ENCODE data around the gene MID2. TPM values are rescaled to one million over a fixed set of nuclear protein-coding genes. Genes with fewer than 3 reads are reported as not detected.
A peak's percentile ranks its signal among the peaks of the same experiment; 100 is the strongest.

MID2 gene, protein sequence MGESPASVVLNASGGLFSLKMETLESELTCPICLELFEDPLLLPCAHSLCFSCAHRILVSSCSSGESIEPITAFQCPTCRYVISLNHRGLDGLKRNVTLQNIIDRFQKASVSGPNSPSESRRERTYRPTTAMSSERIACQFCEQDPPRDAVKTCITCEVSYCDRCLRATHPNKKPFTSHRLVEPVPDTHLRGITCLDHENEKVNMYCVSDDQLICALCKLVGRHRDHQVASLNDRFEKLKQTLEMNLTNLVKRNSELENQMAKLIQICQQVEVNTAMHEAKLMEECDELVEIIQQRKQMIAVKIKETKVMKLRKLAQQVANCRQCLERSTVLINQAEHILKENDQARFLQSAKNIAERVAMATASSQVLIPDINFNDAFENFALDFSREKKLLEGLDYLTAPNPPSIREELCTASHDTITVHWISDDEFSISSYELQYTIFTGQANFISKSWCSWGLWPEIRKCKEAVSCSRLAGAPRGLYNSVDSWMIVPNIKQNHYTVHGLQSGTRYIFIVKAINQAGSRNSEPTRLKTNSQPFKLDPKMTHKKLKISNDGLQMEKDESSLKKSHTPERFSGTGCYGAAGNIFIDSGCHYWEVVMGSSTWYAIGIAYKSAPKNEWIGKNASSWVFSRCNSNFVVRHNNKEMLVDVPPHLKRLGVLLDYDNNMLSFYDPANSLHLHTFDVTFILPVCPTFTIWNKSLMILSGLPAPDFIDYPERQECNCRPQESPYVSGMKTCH
- 10 to 100 TPM in 3 of 4 donors, 1 to 10 TPM in 1; 8.5 to 53.4 (median 40.7) TPM for total RNA-seq

DNA sequence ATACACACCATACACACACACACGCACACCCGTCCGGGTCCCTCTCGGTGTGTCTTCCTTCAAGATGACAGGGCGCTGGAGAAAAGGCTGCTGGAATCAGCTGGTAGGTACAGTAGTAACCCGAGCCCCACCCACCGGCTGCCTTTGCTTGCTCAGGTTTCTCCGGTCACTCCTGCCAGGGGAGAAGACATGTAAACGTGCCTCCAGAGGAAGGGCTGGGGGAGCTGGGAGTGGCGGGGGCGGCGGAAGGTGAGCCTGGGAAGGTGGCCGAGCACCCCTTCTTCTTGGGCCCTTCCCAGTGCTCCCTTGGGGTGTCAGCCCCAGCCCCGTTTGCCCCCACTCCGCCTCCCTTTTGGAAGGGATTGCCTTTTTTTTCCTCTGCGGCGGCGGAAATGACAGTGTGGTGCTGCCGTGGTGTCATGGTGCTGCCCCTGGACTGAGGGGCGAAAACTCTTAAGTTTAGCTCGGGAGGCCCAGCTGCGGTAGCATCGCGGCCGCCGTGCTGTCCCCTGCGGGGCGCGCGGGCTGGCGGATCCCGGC is at the start of gene MID2:
MID2 (plus strand) TSS at position 169 of the 540 bp plus-strand sequence. CDS start 561 bp downstream, outside the sequence.
- peak within 1 kb of the TSS; percentile 26 to 59 for H3K4me3 ChIP-seq
- peak; percentile 66 to 78 for DNase-seq
- H3K36me3 ChIP-seq: no peaks in the 10 kb centered on the region
- intact Hi-C loops (cut with DNase I; ENCODE audit: low total_unique reads): no loop called here
- peak within 1 kb of the TSS; percentile 92 to 94 for H3K27ac ChIP-seq
- TF ChIP-seq POLR2A (IDR thresholded peaks at IDR 0.05): no peak
- TF ChIP-seq, protein P1, sequence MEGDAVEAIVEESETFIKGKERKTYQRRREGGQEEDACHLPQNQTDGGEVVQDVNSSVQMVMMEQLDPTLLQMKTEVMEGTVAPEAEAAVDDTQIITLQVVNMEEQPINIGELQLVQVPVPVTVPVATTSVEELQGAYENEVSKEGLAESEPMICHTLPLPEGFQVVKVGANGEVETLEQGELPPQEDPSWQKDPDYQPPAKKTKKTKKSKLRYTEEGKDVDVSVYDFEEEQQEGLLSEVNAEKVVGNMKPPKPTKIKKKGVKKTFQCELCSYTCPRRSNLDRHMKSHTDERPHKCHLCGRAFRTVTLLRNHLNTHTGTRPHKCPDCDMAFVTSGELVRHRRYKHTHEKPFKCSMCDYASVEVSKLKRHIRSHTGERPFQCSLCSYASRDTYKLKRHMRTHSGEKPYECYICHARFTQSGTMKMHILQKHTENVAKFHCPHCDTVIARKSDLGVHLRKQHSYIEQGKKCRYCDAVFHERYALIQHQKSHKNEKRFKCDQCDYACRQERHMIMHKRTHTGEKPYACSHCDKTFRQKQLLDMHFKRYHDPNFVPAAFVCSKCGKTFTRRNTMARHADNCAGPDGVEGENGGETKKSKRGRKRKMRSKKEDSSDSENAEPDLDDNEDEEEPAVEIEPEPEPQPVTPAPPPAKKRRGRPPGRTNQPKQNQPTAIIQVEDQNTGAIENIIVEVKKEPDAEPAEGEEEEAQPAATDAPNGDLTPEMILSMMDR (IDR thresholded peaks at IDR 0.05): no peak
- no peaks in the 10 kb centered on the region for H3K27me3 ChIP-seq
- no peaks in the 10 kb centered on the region for H3K4me1 ChIP-seq
- no peaks in the 10 kb centered on the region for H3K9me3 ChIP-seq

DNA sequence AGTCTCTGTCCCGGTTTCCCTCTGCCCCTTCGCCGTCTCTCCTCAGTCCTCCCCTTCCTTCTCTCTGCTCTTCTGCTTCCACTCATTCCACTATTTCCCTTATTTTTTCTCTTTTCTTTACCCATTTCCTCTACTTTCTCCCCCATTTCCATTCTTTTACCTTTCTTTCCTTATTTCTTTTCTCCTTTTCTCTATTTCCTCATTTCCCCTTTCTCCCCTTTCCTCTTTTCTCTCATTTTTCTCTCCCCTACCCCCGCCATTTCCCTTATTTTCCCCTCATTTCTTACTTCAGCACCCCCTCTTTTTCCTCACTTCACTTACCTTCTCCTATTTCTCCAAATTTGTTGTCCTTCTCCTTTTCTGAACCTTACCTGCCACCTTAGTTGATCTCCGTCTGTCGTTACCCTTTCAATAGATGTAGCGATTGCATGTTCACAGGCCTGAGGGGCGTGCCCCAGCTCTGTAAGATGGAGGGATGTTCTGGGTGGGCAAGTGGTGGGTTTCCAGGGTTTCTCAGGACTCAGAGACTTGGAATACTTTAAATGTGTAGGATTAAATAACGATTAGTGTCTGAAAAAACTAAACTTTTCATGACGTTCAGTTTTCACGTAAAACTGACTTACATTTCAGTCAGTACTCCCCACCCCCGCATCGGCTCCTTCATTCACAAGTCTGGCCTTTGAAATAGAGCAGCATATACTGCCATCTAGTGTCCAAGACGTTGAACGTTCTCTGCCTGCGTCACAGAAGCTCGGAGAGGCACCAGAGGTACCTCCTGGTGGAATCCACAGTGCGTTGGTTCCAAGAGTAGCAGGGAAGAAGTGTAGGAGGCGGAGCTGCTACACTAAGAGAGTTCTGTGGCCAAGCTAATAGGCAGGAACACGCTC is 48.8 kb upstream of the MID2 start:
- intact Hi-C loops (cut with DNase I; ENCODE audit: low total_unique reads): loop anchor here (5.0 kb wide), 2 partner anchors 60 to 105 kb away; no protein-coding TSS in a partner anchor
- no peaks in the 10 kb centered on the region for H3K36me3 ChIP-seq
- DNase-seq: peak; percentile 80 to 92
- H3K9me3 ChIP-seq: no peaks in the 10 kb centered on the region
- H3K27ac ChIP-seq: peak overlapping the region; percentile 84 to 85
- TF ChIP-seq, protein P1 (IDR thresholded peaks at IDR 0.05): peak; percentile 66 to 88 (median 78)
- peak in 1 of 2 donors; percentile 32 for TF ChIP-seq POLR2A (IDR thresholded peaks at IDR 0.05)
- no peaks in the 10 kb centered on the region for H3K27me3 ChIP-seq
- H3K4me3 ChIP-seq: peak overlapping the region; percentile 57 to 59
- no peaks in the 10 kb centered on the region for H3K4me1 ChIP-seq

DNA sequence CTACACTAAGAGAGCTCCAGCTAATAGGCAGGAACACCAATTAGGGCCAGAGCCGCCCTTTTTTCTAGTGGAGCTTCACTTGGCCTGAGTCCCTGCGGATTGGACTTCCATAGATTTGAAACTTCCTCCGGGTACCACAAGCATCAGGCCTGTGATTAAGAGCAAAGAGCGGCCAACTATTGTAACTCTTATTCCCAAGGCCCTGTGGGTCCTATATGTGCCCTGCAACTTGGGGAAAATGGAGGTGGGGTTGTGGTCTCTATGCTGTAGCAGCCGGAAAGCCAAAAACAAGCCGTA is 48.2 kb upstream of the MID2 start, which contains the start of gene NCBP2L:
NCBP2L (plus strand) TSS at position 198 of the 297 bp plus-strand sequence. CDS start 16,488 bp downstream, outside the sequence.
- no peaks in the 10 kb centered on the region for H3K4me1 ChIP-seq
- DNase-seq: no peak
- no peaks in the 10 kb centered on the region for H3K36me3 ChIP-seq
- intact Hi-C loops (cut with DNase I; ENCODE audit: low total_unique reads): loop anchor here (5.0 kb wide), 2 partner anchors 60 to 105 kb away; no protein-coding TSS in a partner anchor
- TF ChIP-seq, protein P1 (IDR thresholded peaks at IDR 0.05): no peak
- TF ChIP-seq POLR2A (IDR thresholded peaks at IDR 0.05): no peak
- H3K27ac ChIP-seq: peak within 1 kb of the TSS; percentile 84 to 85
- H3K27me3 ChIP-seq: no peaks in the 10 kb centered on the region
- no peaks in the 10 kb centered on the region for H3K9me3 ChIP-seq
- peak within 1 kb of the TSS; percentile 57 to 59 for H3K4me3 ChIP-seq

DNA sequence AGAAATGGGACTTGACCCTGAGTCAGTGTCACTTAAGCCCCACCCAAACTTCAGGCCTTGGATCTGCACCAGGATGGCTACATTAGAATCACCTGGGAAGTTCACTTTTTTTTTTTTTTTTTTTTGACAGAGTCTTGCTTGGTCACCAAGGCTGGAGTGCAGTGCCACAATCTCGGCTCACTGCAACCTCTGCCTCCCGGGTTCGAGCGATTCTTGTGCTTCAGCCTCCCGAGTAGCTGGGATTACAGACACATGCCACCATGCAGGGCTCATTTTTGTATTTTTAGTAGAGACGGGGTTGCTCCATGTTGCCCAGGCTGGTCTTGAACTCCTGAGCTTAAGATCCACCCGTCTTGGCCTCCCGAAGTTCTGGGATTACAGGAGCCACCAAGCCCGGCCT is 45.1 kb upstream of the MID2 start:
- TF ChIP-seq, protein P1 (IDR thresholded peaks at IDR 0.05): no peak
- no peak for TF ChIP-seq POLR2A (IDR thresholded peaks at IDR 0.05)

More for the DNA sequence above, 45.1 kb upstream of the MID2 start:
- no peaks in the 10 kb centered on the region for H3K9me3 ChIP-seq
- no peak for DNase-seq
- intact Hi-C loops (cut with DNase I; ENCODE audit: low total_unique reads): no loop called here
- no peaks in the 10 kb centered on the region for H3K27me3 ChIP-seq
- H3K4me1 ChIP-seq: no peaks in the 10 kb centered on the region
- no peak overlapping the region for H3K4me3 ChIP-seq
- no peaks in the 10 kb centered on the region for H3K36me3 ChIP-seq
- no peak overlapping the region for H3K27ac ChIP-seq
